ENCODE results near the gene PLSCR3. TPM values are rescaled to one million over a fixed set of nuclear protein-coding genes. Genes with fewer than 3 reads are reported as not detected.

Gene PLSCR3
- total and polyA plus RNA-seq, 2 donors (not counting 3 experiments of a cell fraction or from before 2014, with no cell fraction given) = 59.9 to 94.8 TPM

- Histone ChIP-seq H2AFZ (ENCODE audit: low read depth, low read length) (no peak overlapping the region), H3K9me3 (replicated peaks; ENCODE audit: control insufficient read depth, insufficient read depth, low read length) (no peaks in the 10 kb centered on the region), H3K36me3 (ENCODE audit: control insufficient read depth in 2 of 2, extremely low read depth in 1 of 2, insufficient read depth in 2 of 2, low read length in 2 of 2) (peaks cover 0 to 21% of the 10 kb centered on the region in 2 experiments), H3K4me3 (replicated peaks in 1 of 3; ENCODE audit: insufficient read depth in 1 of 3, low read depth in 1 of 3, low read length in 3 of 3) (no peak overlapping the region), H3K4me1 (ENCODE audit: control insufficient read depth, extremely low read depth, insufficient read depth, low read length) (peaks cover 18% of the 10 kb centered on the region), H3K9me1 (replicated peaks; ENCODE audit: control insufficient read depth, extremely low read depth, insufficient read depth, low read length) (no peaks in the 10 kb centered on the region), H3K4me2 (ENCODE audit: insufficient read depth, low read length) (no peak overlapping the region), H3K9ac (replicated peaks; ENCODE audit: extremely low read depth, insufficient read depth, low read length) (no peak overlapping the region), H3K27ac (ENCODE audit: insufficient read depth, low read depth, low read length) (no peak overlapping the region), H4K20me1 (replicated peaks; ENCODE audit: control insufficient read depth, extremely low read depth, insufficient read depth, low read length) (no peaks in the 10 kb centered on the region), H3K79me2 (ENCODE audit: control insufficient read depth, insufficient read depth, low read length) (no peaks in the 10 kb centered on the region), H3K27me3 (ENCODE audit: control insufficient read depth in 2 of 2, insufficient read depth in 2 of 2, low read length in 2 of 2) (no peaks in the 10 kb centered on the region)
- TF ChIP-seq JUN (IDR thresholded peaks at IDR 0.05; ENCODE audit: borderline replicate concordance, insufficient read depth, insufficient read length, low read depth) (no peak), POLR2AphosphoS5 (IDR thresholded peaks at IDR 0.05; ENCODE audit: insufficient read depth, low read depth, low read length) (no peak), MAX (IDR thresholded peaks at IDR 0.05; ENCODE audit: insufficient read depth, insufficient read length) (no peak), CTCF (IDR thresholded peaks at IDR 0.05; ENCODE audit: extremely low read depth in 1 of 2, insufficient read depth in 1 of 2, low read depth in 1 of 2, low read length in 2 of 2) (no peak), FOS (IDR thresholded peaks at IDR 0.05; ENCODE audit: borderline replicate concordance, insufficient read depth, low read length) (no peak), POLR2A (IDR thresholded peaks at IDR 0.05; ENCODE audit: low read depth, low read length) (no peak), GATA2 (IDR thresholded peaks at IDR 0.05; ENCODE audit: insufficient read depth, insufficient read length, low read depth, low read length) (no peak), MYC (IDR thresholded peaks at IDR 0.05; ENCODE audit: low read depth, low read length) (no peak), EZH2 (IDR thresholded peaks at IDR 0.05; ENCODE audit: borderline replicate concordance, low read depth, low read length, severe bottlenecking) (no peak)
- ChIA-PET CTCF (interaction anchor here (1.1 kb wide), 1 partner anchor 33 kb away, joined by 5 read pairs; no protein-coding TSS in a partner anchor), POLR2A (no interaction called here)
- FAIRE-seq = no peak
- intact Hi-C loops (cut with micrococcal nuclease) (no loop called here), dilution Hi-C loops (cut with MboI; ENCODE audit: extremely low pct_ligation_motif_present, low sequenced_read_pairs) (no loop called here)
- BruUV-seq (replicated peaks) = no TSS peak
- no peak for DNase-seq (ENCODE audit: low read depth, low spot score)
These were observed 5.5 kb downstream of the PLSCR3 start for GRCh38 chr17:7388856-7389255.

Data from endothelial cell of umbilical vein (primary cell).